Upper lobe of left lung (tissue), 6 donors: ENCODE data around the gene MYL10. TPM values are rescaled to one million over a fixed set of nuclear protein-coding genes. Genes with fewer than 3 reads are reported as not detected.

Experiments
- ATAC-seq, 2 donors: fragments of 200-7000 bp; cut with Tn5 transposase; one replicate each; pipeline ENCODE4 v1.9.1; 2022; ENCODE audit warnings: mild to moderate bottlenecking in 2 of 2, moderate library complexity in 2 of 2; ENCODE audit not compliant: low FRiP score in 2 of 2
- DNase-seq, 2 donors: peaks; one replicate each; pipeline ENCODE4 v3.0.0-alpha.2; 2019 to 2020
- H3K27ac ChIP-seq, 4 donors: fragments of 200-600 bp; sonication (generic); one replicate each; pipeline ENCODE4 v1.5.1; 2016 to 2019
- H3K27me3 ChIP-seq, 4 donors: fragments of 200-600 bp; sonication (generic); one replicate each; pipeline ENCODE4 v1.5.1; 2017 to 2019
- H3K36me3 ChIP-seq, 4 donors: fragments of 200-600 bp; sonication (generic); one replicate each; pipeline ENCODE4 v1.5.1; 2016 to 2019
- H3K4me1 ChIP-seq, 4 donors: fragments of 200-600 bp; sonication (generic); one replicate each; pipeline ENCODE4 v1.5.1; 2018 to 2019
- H3K4me3 ChIP-seq, 4 donors: fragments of 200-600 bp; sonication (generic); one replicate each; pipeline ENCODE4 v1.5.1; 2017 to 2019; ENCODE audit warnings: mild to moderate bottlenecking in 2 of 4, moderate library complexity in 1 of 4
- H3K9me3 ChIP-seq, 4 donors: fragments of 200-600 bp; sonication (generic); one replicate each; pipeline ENCODE4 v1.5.1; 2018 to 2019
- EP300 ChIP-seq, 4 donors: sonication (generic); formaldehyde crosslinking; IDR thresholded peaks; one replicate each; pipeline ENCODE4 v1.5.1; 2017; ENCODE audit warnings: antibody characterized with exemption in 4 of 4, control low read depth in 2 of 4
- POLR2A ChIP-seq, 4 donors: fragments of 450-650 bp; IDR thresholded peaks; one replicate each; pipeline ENCODE4 v1.5.1; 2016 to 2017; ENCODE audit warnings: antibody characterized with exemption in 4 of 4, mild to moderate bottlenecking in 2 of 4
- POLR2AphosphoS5 ChIP-seq, 2 donors: sonication (generic); formaldehyde crosslinking; IDR thresholded peaks; one replicate each; pipeline ENCODE4 v1.5.1; 2017; ENCODE audit warnings: antibody characterized with exemption in 2 of 2
- WGBS, 2 donors: methylation state at CpG; one replicate each; pipeline ENCODE4 v1.1.5; 2017 to 2018; 5-methylcytosine and 5-hydroxymethylcytosine counted together
- total RNA-seq, 6 donors: library from RNA; depleted of rRNA in 4 of 6; stranded (reverse); fragments of >200 nt in 4 of 6; gene quantifications; one replicate each; pipeline versions ENCODE4 v1.1.0 to v1.2.1, GENCODE V29; 2016 to 2021
- TF ChIP-seq, protein P1 (sequence below), 6 experiments: fragments of 450-650 bp in 4 of 6; fragments of 200-600 bp in 2 of 6; sonication (generic) in 2 of 6; IDR thresholded peaks; one replicate each; pipeline ENCODE4 v1.5.1; 2016 to 2019; ENCODE audit warnings: antibody characterized with exemption in 6 of 6
- donor health status: DM: no; HTN: no; CAD: no; lungs with moderate emphysema.
- donor health status: DM: no; HTN: yes; CAD: no; lungs with severe emphysema.

Gene MYL10
- total RNA-seq, 6 donors from 2014 or later, result not detected

- WGBS, 2 donors, result 69 to 84% methylated on average over 4 to 8 of the region's 8 CpGs
- no peak for ATAC-seq
- TF ChIP-seq, protein P1, sequence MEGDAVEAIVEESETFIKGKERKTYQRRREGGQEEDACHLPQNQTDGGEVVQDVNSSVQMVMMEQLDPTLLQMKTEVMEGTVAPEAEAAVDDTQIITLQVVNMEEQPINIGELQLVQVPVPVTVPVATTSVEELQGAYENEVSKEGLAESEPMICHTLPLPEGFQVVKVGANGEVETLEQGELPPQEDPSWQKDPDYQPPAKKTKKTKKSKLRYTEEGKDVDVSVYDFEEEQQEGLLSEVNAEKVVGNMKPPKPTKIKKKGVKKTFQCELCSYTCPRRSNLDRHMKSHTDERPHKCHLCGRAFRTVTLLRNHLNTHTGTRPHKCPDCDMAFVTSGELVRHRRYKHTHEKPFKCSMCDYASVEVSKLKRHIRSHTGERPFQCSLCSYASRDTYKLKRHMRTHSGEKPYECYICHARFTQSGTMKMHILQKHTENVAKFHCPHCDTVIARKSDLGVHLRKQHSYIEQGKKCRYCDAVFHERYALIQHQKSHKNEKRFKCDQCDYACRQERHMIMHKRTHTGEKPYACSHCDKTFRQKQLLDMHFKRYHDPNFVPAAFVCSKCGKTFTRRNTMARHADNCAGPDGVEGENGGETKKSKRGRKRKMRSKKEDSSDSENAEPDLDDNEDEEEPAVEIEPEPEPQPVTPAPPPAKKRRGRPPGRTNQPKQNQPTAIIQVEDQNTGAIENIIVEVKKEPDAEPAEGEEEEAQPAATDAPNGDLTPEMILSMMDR (IDR thresholded peaks at IDR 0.05), result no peak
- no peak overlapping the region for H3K27ac ChIP-seq
- no peaks in the 10 kb centered on the region for H3K9me3 ChIP-seq
- H3K36me3 ChIP-seq, result no peaks in the 10 kb centered on the region
- DNase-seq, result peak in 1 of 2 donors; percentile 58
- no peak overlapping the region for H3K4me3 ChIP-seq
- no peaks in the 10 kb centered on the region for H3K27me3 ChIP-seq
- H3K4me1 ChIP-seq, result no peaks in the 10 kb centered on the region
Measured at GRCh38 chr7:101618916-101619315, 10.2 kb downstream of the MYL10 start.

DNA sequence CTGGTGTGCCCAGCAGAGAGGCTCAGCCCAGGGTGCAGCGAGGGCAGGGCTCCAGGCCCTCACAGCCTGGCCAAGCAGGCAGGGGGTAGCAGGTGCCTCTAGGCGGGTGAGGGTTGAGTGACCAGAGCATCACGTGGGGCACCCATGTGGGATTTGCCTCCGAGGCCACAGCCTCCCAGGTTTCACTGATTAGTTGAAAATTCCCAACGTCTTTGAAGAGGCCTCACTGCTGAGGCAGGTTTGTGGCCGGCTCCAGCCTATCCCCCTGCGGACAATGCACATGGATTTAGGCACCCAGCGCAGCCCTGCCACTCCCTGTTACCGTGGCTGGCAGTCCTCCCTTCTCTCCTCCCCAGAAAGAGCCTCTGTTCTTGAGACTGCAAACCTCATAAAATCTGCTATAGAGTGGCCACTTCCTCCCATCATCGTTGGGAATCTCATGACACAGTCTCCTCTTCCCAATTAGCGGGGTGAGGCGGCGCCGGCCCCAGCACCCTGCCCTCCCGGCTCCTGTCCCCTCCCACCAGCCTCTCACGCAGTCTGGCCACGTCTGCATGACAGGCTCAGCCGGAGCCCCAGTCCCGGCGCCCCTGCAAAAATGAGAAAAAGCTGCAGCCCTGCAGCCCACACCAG is 10.8 kb downstream of the MYL10 start:
- DNase-seq (peak in 1 of 2 donors; percentile 59), ATAC-seq (no peak)
- H3K4me3 ChIP-seq, result no peak overlapping the region
- WGBS, 2 donors, result 76 to 77% methylated on average over 18 to 20 of the region's 20 CpGs
- H3K27ac ChIP-seq, result no peak overlapping the region
- H3K36me3 ChIP-seq, result no peaks in the 10 kb centered on the region
- H3K27me3 ChIP-seq, result no peaks in the 10 kb centered on the region
- H3K4me1 ChIP-seq, result no peaks in the 10 kb centered on the region
- no peak for TF ChIP-seq POLR2A (IDR thresholded peaks at IDR 0.05)
- TF ChIP-seq POLR2AphosphoS5 (IDR thresholded peaks at IDR 0.05), result no peak
- no peak for TF ChIP-seq EP300 (IDR thresholded peaks at IDR 0.05)
- H3K9me3 ChIP-seq, result no peaks in the 10 kb centered on the region

GRCh38 chr7:101617451-101618206 is 11.5 kb downstream of the MYL10 start:
- WGBS, 2 donors, result 90 to 100% methylated on average over 3 to 4 of the region's 4 CpGs
- no peaks in the 10 kb centered on the region for H3K36me3 ChIP-seq
- TF ChIP-seq POLR2AphosphoS5 (IDR thresholded peaks at IDR 0.05) (no peak), EP300 (IDR thresholded peaks at IDR 0.05) (no peak), POLR2A (IDR thresholded peaks at IDR 0.05) (no peak)
- TF ChIP-seq, protein P1 (IDR thresholded peaks at IDR 0.05), result no peak
- no peaks in the 10 kb centered on the region for H3K27me3 ChIP-seq
- H3K9me3 ChIP-seq, result no peaks in the 10 kb centered on the region
- no peak overlapping the region for H3K27ac ChIP-seq
- H3K4me1 ChIP-seq, result no peaks in the 10 kb centered on the region
- ATAC-seq (no peak), DNase-seq (no peak)
- H3K4me3 ChIP-seq, result no peak overlapping the region

GRCh38 chr7:101615446-101615845 is 13.7 kb downstream of the MYL10 start:
- Histone ChIP-seq H3K27ac (no peak overlapping the region), H3K27me3 (no peaks in the 10 kb centered on the region), H3K4me3 (no peak overlapping the region), H3K36me3 (no peaks in the 10 kb centered on the region), H3K4me1 (no peaks in the 10 kb centered on the region), H3K9me3 (no peaks in the 10 kb centered on the region)
- 72 to 73% methylated on average over 8 of the region's 8 CpGs for whole genome bisulfite sequencing, 2 donors
- TF ChIP-seq POLR2AphosphoS5 (IDR thresholded peaks at IDR 0.05) (no peak), POLR2A (IDR thresholded peaks at IDR 0.05) (no peak), EP300 (IDR thresholded peaks at IDR 0.05) (no peak)
- TF ChIP-seq, protein P1 (IDR thresholded peaks at IDR 0.05), result no peak
- DNase-seq, result no peak
- ATAC-seq, result peak; percentile 13 to 17

GRCh38 chr7:101614939-101615302 is 14.2 kb downstream of the MYL10 start:
- Histone ChIP-seq H3K9me3 (no peaks in the 10 kb centered on the region), H3K36me3 (no peaks in the 10 kb centered on the region), H3K27me3 (no peaks in the 10 kb centered on the region), H3K4me1 (no peaks in the 10 kb centered on the region), H3K27ac (no peak overlapping the region), H3K4me3 (no peak overlapping the region)
- 65 to 74% methylated on average over 8 to 9 of the region's 9 CpGs for WGBS, 2 donors
- peak in 1 of 2 donors; percentile 24 for DNase-seq
- peak; percentile 16 to 60 for ATAC-seq
- TF ChIP-seq POLR2AphosphoS5 (IDR thresholded peaks at IDR 0.05), result no peak
- TF ChIP-seq POLR2A (IDR thresholded peaks at IDR 0.05), result no peak
- no peak for TF ChIP-seq EP300 (IDR thresholded peaks at IDR 0.05)
- TF ChIP-seq, protein P1 (IDR thresholded peaks at IDR 0.05), result no peak
